Stomach (tissue), 9 donors: ENCODE data around the gene ZNF573. TPM values are rescaled to one million over a fixed set of nuclear protein-coding genes. Genes with fewer than 3 reads are reported as not detected.

Experiments
- DNase-seq, 2 donors: peaks; one replicate each; pipeline versions ENCODE4 v3.0.0 to v3.0.0-alpha.2; 2013 to 2019
- H3K27ac ChIP-seq, 5 donors: fragments of 200-600 bp in 4 of 5; sonication (generic) in 4 of 5; one replicate each; pipeline ENCODE4 v1.5.1; 2013 to 2019; ENCODE audit warnings: mild to moderate bottlenecking in 1 of 5, moderate library complexity in 1 of 5
- H3K27me3 ChIP-seq, 3 donors: fragments of 200-600 bp; sonication (generic); one replicate each; pipeline ENCODE4 v1.5.1; 2017 to 2019; ENCODE audit warnings: mixed run types in 1 of 3
- H3K36me3 ChIP-seq, 4 donors: fragments of 200-600 bp; sonication (generic); 1 replicate in 3 of 4; 2 replicates in 1 of 4; pipeline ENCODE4 v1.5.1; 2016 to 2019
- H3K4me1 ChIP-seq, 4 donors: fragments of 200-600 bp; sonication (generic); one replicate each; pipeline ENCODE4 v1.5.1; 2016 to 2019
- H3K4me3 ChIP-seq, 4 donors: fragments of 200-600 bp; sonication (generic) in 3 of 4; one replicate each; pipeline ENCODE4 v1.5.1; 2016 to 2019; ENCODE audit warnings: mild to moderate bottlenecking in 1 of 4
- H3K9me3 ChIP-seq, 4 donors: fragments of 200-600 bp; sonication (generic); one replicate each; pipeline ENCODE4 v1.5.1; 2016 to 2019
- CTCF ChIP-seq, 7 experiments: fragments of 450-650 bp in 4 of 7; fragments of 200-600 bp in 3 of 7; sonication (generic) in 3 of 7; IDR thresholded peaks; one replicate each; pipeline ENCODE4 v1.5.1; 2016 to 2019; ENCODE audit warnings: antibody characterized with exemption in 7 of 7, control low read depth in 2 of 7, mild to moderate bottlenecking in 1 of 7
- EP300 ChIP-seq: sonication (generic); formaldehyde crosslinking; IDR thresholded peaks from one replicate; pipeline ENCODE4 v1.6.1; 2017; ENCODE audit warnings: antibody characterized with exemption
- POLR2A ChIP-seq, 4 donors: fragments of 450-650 bp; IDR thresholded peaks; one replicate each; pipeline ENCODE4 v1.6.1; 2016; ENCODE audit warnings: antibody characterized with exemption in 4 of 4, control low read depth in 2 of 4, mild to moderate bottlenecking in 1 of 4, moderate library complexity in 1 of 4
- POLR2AphosphoS5 ChIP-seq, 3 donors: sonication (generic); formaldehyde crosslinking; IDR thresholded peaks; one replicate each; pipeline ENCODE4 v1.6.1; 2016; ENCODE audit warnings: antibody characterized with exemption in 3 of 3
- WGBS, 5 donors: extraction: QIAGEN DNeasy Blood & Tissue Kit in 3 of 5; methylation state at CpG; one replicate each; pipeline versions ENCODE4 v1.1.5 to v1.1.7; 2013 to 2018; 5-methylcytosine and 5-hydroxymethylcytosine counted together
- intact Hi-C: fragments of 100-400 bp; cut with DNase I; formaldehyde crosslinking; loops from one replicate; pipeline ENCODE4 v1.15.1; 2023; ENCODE audit warnings: low total_unique reads
- polyA plus RNA-seq, 3 donors: library from polyadenylated mRNA; stranded (reverse); fragments of 200-250 nt; gene quantifications; one replicate each; pipeline ENCODE4 v1.2.3, GENCODE V29; 2013
- total RNA-seq, 5 donors: library from RNA; depleted of rRNA; stranded (reverse); fragments of >200 nt; gene quantifications; one replicate each; pipeline versions ENCODE4 v1.1.0 to v1.2.3, GENCODE V29; 2014 to 2016
- donor health status: healthy with polysubstance abuse.
- donor health status: Bipolar disorder and iron deficiency.
- donor health status: healthy.

The ZNF573 gene
- total and polyA plus RNA-seq, 8 donors, result 0.68 to 22.6 (median 3.1) TPM; not detected in 1

GRCh38 chr19:37706052-37706605 lies 73.3 kb downstream of the ZNF573 start:
- TF ChIP-seq POLR2A (IDR thresholded peaks at IDR 0.05) (no peak), CTCF (IDR thresholded peaks at IDR 0.05) (no peak), POLR2AphosphoS5 (IDR thresholded peaks at IDR 0.05) (no peak), EP300 (no peak)
- 91 to 96% (median 96%) methylated on average over 7 of the region's 7 CpGs for WGBS, 5 donors

GRCh38 chr19:37699057-37699456 lies 80.3 kb downstream of the ZNF573 start:
- H3K36me3 ChIP-seq, result peaks cover 14 to 69% (median 43%) of the 10 kb centered on the region in 4 donors
- WGBS, 5 donors, result 93 to 95% (median 94%) methylated on average over 5 of the region's 5 CpGs
- no peaks in the 10 kb centered on the region for H3K27me3 ChIP-seq
- intact Hi-C loops, result no loop called here
- DNase-seq, result no peak
- H3K9me3 ChIP-seq, result peaks cover 11 to 77% (median 42%) of the 10 kb centered on the region in 4 donors
- H3K4me3 ChIP-seq, result no peak overlapping the region
- H3K27ac ChIP-seq, result no peak overlapping the region
- TF ChIP-seq POLR2AphosphoS5 (IDR thresholded peaks at IDR 0.05) (no peak), CTCF (IDR thresholded peaks at IDR 0.05) (no peak), POLR2A (IDR thresholded peaks at IDR 0.05) (no peak), EP300 (no peak)
- H3K4me1 ChIP-seq, result no peaks in the 10 kb centered on the region

More at GRCh38 chr19:37706052-37706605, 73.3 kb downstream of the ZNF573 start:
- Histone ChIP-seq H3K4me1 (no peaks in the 10 kb centered on the region), H3K27me3 (no peaks in the 10 kb centered on the region), H3K27ac (no peak overlapping the region), H3K9me3 (peaks cover 0 to 57% (median 28%) of the 10 kb centered on the region in 4 donors), H3K36me3 (peaks cover 14 to 95% (median 85%) of the 10 kb centered on the region in 4 donors), H3K4me3 (no peak overlapping the region)
- intact Hi-C loops, result no loop called here
- no peak for DNase-seq

- Histone ChIP-seq H3K9me3 (peaks cover 11 to 81% (median 40%) of the 10 kb centered on the region in 4 donors), H3K36me3 (peaks cover 14 to 60% (median 36%) of the 10 kb centered on the region in 4 donors), H3K27me3 (no peaks in the 10 kb centered on the region), H3K4me1 (no peaks in the 10 kb centered on the region), H3K27ac (no peak overlapping the region), H3K4me3 (no peak overlapping the region)
- no peak for DNase-seq
- 91 to 98% (median 98%) methylated on average over 6 of the region's 6 CpGs for WGBS, 5 donors
- intact Hi-C loops, result no loop called here
- TF ChIP-seq EP300, result no peak
- TF ChIP-seq POLR2AphosphoS5 (IDR thresholded peaks at IDR 0.05), result no peak
- no peak for TF ChIP-seq CTCF (IDR thresholded peaks at IDR 0.05)
- no peak for TF ChIP-seq POLR2A (IDR thresholded peaks at IDR 0.05)
These were observed 81.2 kb downstream of the ZNF573 start for GRCh38 chr19:37698216-37698615.

- WGBS, 5 donors, result 68 to 90% (median 79%) methylated on average over 3 of the region's 3 CpGs
- Histone ChIP-seq H3K27me3 (no peaks in the 10 kb centered on the region), H3K27ac (no peak overlapping the region), H3K4me3 (no peak overlapping the region), H3K9me3 (peaks cover 11 to 85% (median 47%) of the 10 kb centered on the region in 4 donors), H3K4me1 (peaks cover 0 to 13% (median 3%) of the 10 kb centered on the region in 4 donors), H3K36me3 (peaks cover 14 to 41% (median 25%) of the 10 kb centered on the region in 4 donors)
- TF ChIP-seq CTCF (IDR thresholded peaks at IDR 0.05), result no peak
- TF ChIP-seq POLR2A (IDR thresholded peaks at IDR 0.05), result no peak
- TF ChIP-seq EP300, result no peak
- TF ChIP-seq POLR2AphosphoS5 (IDR thresholded peaks at IDR 0.05), result no peak
- DNase-seq, result no peak
- intact Hi-C loops, result no loop called here
These were observed 84.1 kb downstream of the ZNF573 start for GRCh38 chr19:37695144-37695899.
